ENCODE results near the gene PGGHG.
"Not testable (repeated sequence)": the region's sequence is repeated elsewhere in the genome, so short reads cannot be mapped to it uniquely, and the experiment has no call there.

The PGGHG gene

GRCh38 chr11:313787-314553 lies 25.0 kb downstream of the PGGHG start, which contains the start of gene IFITM1:
Gene IFITM1 (plus strand): TSS chr11:314040. CDS start chr11:314171, 131 bp downstream.
- no peak for DNase-seq

- DNase-seq, result not testable (repeated sequence)
These were observed 25.6 kb downstream of the PGGHG start for GRCh38 chr11:314554-314875.

DNA sequence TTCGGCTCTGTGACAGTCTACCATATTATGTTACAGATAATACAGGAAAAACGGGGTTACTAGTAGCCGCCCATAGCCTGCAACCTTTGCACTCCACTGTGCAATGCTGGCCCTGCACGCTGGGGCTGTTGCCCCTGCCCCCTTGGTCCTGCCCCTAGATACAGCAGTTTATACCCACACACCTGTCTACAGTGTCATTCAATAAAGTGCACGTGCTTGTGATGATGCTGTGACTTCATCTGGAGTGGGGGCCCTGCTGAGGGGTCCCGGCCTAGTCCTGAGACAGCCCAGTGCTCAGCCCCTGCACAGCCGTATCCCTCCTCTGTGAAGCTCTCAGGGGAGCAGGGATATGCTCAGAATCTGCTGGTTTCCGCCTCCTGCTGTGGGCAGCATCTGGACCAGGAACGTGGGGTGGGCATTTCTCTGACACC lies 26.1 kb downstream of the PGGHG start:
- no peak for DNase-seq

GRCh38 chr11:315516-315994 lies 26.6 kb downstream of the PGGHG start:
- no peak for DNase-seq

DNA sequence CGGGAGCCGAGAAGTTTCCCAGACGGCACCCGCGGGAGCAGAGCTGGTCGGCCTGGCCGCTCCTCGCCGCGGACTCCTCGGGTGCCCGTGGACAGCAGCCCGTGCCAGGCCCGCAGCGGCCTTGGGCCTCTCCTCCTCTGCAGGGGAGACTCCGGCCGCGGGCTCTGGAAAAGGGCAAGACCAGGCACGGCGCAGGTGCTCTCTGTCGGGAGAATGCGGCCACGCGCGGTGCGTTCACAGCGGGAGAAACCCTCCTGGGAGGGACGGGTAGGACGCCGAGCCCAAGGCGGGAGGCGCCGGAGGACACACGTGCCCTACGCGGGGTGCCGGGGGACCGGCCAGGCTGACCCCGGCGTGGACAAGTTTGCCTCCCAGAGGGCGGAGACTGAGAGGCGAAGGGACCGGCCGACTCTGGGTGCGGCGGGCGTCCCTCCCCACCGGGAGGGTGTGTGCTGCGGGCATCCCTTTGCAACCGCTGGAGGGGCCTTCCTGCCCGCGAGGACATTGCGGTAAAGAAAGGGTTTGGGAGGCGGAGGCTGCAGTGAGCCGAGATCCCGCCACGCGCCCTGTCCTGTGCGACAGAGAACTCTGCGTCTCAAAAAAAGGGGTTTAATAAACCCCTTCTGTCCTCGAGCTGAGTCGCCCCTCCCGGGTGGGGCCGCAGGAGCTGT lies 27.2 kb downstream of the PGGHG start:
- DNase-seq, result no peak

- no peak for DNase-seq
These were observed 28.0 kb downstream of the PGGHG start for GRCh38 chr11:316891-317301.

DNA sequence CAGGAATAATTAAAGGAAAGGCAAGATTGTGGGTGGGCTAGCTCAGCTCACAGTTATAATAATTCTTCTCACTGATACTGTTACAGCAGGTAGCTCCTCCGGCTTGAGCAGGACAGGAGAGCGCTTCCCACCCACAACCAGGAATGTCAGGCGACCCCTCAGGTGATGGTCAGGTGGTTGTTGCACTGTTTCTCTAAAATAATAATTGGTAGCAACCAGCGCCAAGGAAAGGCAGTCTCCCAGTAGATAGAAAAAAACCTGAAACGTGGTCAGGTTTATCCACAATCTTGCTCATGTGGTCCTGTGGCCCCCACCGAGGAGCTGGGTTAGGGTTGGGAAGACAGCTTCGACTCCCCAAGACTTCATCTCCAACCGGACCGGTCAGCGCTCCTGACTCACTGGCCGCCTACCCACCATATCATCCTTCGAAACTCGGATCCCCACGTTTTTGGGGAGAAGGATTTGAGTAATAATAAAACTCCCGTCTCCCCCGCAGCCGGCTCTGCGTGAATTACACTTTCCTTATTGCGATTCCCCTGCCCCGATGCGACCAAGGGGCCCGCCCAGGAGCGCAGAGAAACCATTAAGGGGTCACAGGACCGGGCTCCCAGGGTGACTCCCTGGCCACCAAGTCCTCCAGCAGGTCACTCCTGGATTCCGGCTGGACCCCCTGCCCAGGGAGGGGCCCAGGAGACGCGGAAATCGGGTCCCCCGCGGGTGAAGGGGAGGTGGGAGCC lies 28.9 kb downstream of the PGGHG start:
- DNase-seq, result not testable (repeated sequence)

DNA sequence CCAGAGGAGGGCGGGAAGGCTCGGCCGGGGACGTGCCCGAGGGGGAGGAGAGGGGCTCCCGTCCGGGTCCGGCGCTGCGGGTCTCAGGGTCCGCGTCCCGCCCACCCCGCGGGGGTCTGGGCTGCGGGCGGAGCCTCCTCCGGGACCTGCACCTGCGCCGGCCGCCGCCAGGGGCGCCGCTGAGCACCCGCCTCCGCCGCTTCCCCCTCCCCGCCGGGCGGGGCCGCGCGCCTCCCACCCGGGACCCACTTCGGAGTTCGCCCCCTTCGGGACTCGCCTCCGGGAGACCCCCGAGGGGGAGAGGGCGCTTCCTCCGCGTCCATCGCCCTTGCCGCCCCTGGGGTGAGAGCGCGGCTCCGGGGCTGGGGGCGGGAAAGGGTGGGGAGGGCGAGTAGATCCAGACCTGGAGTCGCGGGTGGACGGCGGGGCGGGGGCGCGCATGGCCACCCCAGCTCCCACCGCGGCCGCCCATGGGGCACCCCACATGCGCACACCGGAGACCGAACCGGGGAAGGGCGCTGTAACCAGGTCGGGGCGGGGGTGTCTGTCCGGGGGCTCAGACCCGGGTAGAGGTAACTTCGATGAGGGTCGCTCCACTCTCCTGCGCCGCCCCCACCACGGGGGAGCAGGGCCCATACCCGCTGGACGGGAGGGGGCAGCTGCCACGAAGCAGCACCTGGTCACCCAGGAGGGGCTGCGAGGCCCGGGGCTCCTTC lies 29.6 kb downstream of the PGGHG start:
- DNase-seq, result not testable (repeated sequence)

DNA sequence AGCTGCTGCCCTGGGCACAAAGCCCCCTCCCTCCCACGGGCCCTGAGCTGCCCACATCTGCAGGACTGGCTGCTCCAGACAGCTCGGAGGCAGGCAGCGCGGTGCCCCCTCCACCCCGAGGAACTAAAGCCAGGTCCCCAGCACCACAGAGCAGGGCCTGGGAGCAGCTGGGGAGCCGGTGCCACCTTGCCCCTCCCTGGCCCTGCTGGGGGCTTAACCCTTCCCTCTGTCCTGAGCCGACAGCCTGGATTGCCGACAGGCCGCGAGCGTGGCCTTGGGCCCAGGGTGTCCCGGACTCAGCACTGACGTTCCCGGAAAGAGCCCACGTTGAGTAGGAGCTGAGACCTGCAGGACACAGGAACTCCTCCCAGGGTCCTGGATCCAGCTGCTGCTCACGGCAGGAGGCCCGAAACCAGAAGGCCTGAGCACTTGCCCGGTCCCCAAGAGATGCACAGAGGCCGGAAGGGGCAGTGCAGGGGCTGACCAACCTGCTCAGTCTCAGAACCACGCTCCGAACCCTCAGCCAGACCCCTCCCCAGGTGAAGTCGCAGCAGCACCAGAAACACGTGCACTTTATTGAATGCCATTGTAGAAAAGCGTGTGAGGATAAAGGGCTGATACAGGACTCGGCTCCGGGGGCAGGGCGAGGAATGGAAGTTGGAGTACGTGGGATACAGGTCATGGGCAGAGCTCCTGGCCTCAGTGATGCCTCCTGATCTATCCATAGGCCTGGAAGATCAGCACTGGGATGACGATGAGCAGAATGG lies 30.4 kb downstream of the PGGHG start:
- not testable (repeated sequence) for DNase-seq

DNA sequence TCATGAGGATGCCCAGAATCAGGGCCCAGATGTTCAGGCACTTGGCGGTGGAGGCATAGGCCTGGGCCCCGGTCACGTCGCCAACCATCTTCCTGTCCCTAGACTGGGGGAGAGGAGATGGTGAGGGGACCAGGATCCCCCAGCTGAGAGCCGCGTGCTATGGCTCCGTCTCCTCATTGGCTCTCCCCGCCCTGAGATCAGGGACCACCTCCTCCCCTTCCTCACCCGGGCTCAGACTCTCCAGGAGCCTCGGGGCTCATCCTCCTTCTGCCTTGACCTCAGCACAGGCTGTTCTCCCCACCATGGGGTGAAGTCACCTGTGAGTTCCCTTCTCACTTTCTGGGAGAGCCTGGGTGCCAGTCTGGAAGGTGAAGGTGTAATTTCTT lies 31.0 kb downstream of the PGGHG start:
- DNase-seq, result not testable (repeated sequence)

GRCh38 chr11:324156-324555 lies 35.2 kb downstream of the PGGHG start:
- DNase-seq, result no peak

GRCh38 chr11:324593-325517 lies 35.9 kb downstream of the PGGHG start:
- not testable (repeated sequence) for DNase-seq

- no peak for DNase-seq
These were observed 37.1 kb downstream of the PGGHG start for GRCh38 chr11:325796-326591.

GRCh38 chr11:326592-326841 lies 37.6 kb downstream of the PGGHG start:
- no peak for DNase-seq

GRCh38 chr11:326842-327580 lies 38.1 kb downstream of the PGGHG start:
- peak in 8 of 14 donors; percentile 44 to 73 (median 48) for DNase-seq

DNA sequence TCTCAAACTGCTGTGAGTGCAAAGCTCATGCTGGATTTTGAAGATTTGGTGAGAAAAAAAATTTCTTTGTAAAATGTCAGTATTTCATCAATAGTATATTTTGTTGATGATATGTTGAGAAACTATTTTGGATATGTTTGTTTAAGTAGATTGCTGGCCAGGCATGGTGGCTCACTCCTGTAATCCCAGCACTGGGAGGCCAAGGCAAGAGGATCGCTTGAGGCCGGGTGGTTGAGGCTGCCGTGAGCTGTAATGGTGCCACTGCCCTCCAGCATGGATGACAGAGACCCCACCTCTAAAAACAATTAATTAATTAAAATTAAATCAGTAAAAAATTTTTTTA lies 38.6 kb downstream of the PGGHG start:
- no peak for DNase-seq

GRCh38 chr11:328012-328411 lies 39.1 kb downstream of the PGGHG start:
- no peak for DNase-seq

- DNase-seq, result not testable (repeated sequence)
These were observed 39.7 kb downstream of the PGGHG start for GRCh38 chr11:328516-329100.

GRCh38 chr11:329886-330253 lies 40.9 kb downstream of the PGGHG start:
- no peak for DNase-seq

Measured in C1 segment of cervical spinal cord (tissue), 14 donors.